Esophagus squamous epithelium (tissue), 4 donors: ENCODE data around the gene TTC39A.

Source experiments
- CTCF ChIP-seq, 6 experiments: fragments of 450-650 bp in 4 of 6; fragments of 200-600 bp in 2 of 6; sonication (generic) in 2 of 6; IDR thresholded peaks; one replicate each; pipeline ENCODE4 v1.5.1; 2016 to 2019; ENCODE audit warnings: antibody characterized with exemption in 6 of 6, mild to moderate bottlenecking in 4 of 6, moderate library complexity in 4 of 6
- POLR2A ChIP-seq, 4 donors: fragments of 450-650 bp; IDR thresholded peaks; one replicate each; pipeline ENCODE4 v1.6.1; 2017; ENCODE audit warnings: antibody characterized with exemption in 4 of 4, mild to moderate bottlenecking in 4 of 4, moderate library complexity in 3 of 4

DNA sequence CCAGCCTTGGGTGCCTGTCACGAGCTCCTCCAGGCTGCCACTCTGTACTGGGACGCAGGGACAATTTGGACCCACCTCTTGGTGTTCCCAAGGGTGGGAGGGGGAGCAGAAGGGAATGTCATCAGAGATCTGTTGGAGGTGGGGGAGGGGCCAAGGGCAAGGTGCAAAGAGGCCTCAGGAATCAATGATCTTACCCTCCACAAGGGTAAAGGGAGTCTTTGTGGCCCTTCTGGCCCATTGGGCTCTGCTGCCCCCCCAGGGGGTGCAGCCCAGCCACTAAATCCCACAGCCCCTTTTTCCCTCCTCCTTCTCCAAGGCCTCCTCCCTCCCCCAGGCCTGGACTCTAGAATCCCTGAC lies 8.5 kb downstream of the TTC39A start:
- no peak for TF ChIP-seq CTCF (IDR thresholded peaks at IDR 0.05)
- no peak for TF ChIP-seq POLR2A (IDR thresholded peaks at IDR 0.05)
